GM23338 (cell line): ENCODE data around the gene TRAF7. TPM values are rescaled to one million over a fixed set of nuclear protein-coding genes. Genes with fewer than 3 reads are reported as not detected.

Source experiments
- ATAC-seq: fragments of 200-7000 bp; cut with Tn5 transposase; 3 replicates; pipeline ENCODE4 v1.9.1; 2020
- DNase-seq: peaks from one replicate; pipeline ENCODE4 v3.0.0-alpha.2; 2015; ENCODE audit warnings: low spot score
- H2AFZ ChIP-seq: fragments of 200-600 bp; sonication (generic); 2 replicates; pipeline ENCODE4 v1.8.0; 2016; ENCODE audit warnings: antibody characterized with exemption, mild to moderate bottlenecking, moderate library complexity
- H3F3A ChIP-seq: fragments of 200-600 bp; sonication (generic); replicated peaks from 2 replicates; pipeline ENCODE4 v1.8.0; 2017; ENCODE audit warnings: antibody characterized with exemption, mixed run types, low read depth
- H3K27ac ChIP-seq: fragments of 200-600 bp; sonication (generic); 2 replicates; pipeline ENCODE4 v1.6.1; 2016; ENCODE audit warnings: low read depth
- H3K27me3 ChIP-seq: fragments of 200-600 bp; sonication (generic); 2 replicates; pipeline ENCODE4 v1.8.0; 2016; ENCODE audit warnings: mild to moderate bottlenecking, mixed run types, moderate library complexity; ENCODE audit not compliant: insufficient read depth
- H3K36me3 ChIP-seq: fragments of 200-600 bp; sonication (generic); 2 replicates; pipeline ENCODE4 v1.8.0; 2016; ENCODE audit warnings: mild to moderate bottlenecking; ENCODE audit not compliant: insufficient read depth
- H3K4me1 ChIP-seq: fragments of 200-600 bp; sonication (generic); 2 replicates; pipeline ENCODE4 v1.8.0; 2016; ENCODE audit warnings: mild to moderate bottlenecking, moderate library complexity; ENCODE audit not compliant: insufficient read depth
- H3K4me2 ChIP-seq: fragments of 200-600 bp; sonication (generic); 2 replicates; pipeline ENCODE4 v1.7.1; 2017; ENCODE audit warnings: mixed run types
- H3K4me3 ChIP-seq: fragments of 200-600 bp; sonication (generic); 2 replicates; pipeline ENCODE4 v1.6.1; 2016; ENCODE audit warnings: mixed run types
- H3K79me2 ChIP-seq: fragments of 200-600 bp; sonication (generic); replicated peaks from 2 replicates; pipeline ENCODE4 v1.8.0; 2017; ENCODE audit warnings: mild to moderate bottlenecking; ENCODE audit not compliant: insufficient read depth
- H3K9me2 ChIP-seq: fragments of 200-600 bp; sonication (generic); 2 replicates; pipeline ENCODE4 v1.8.0; 2017; ENCODE audit not compliant: insufficient read depth
- H4K20me1 ChIP-seq: fragments of 200-600 bp; sonication (generic); replicated peaks from 2 replicates; pipeline ENCODE4 v1.8.0; 2017; ENCODE audit warnings: mild to moderate bottlenecking; ENCODE audit not compliant: insufficient read depth
- H3K27ac Mint-ChIP-seq: 2 replicates; pipeline ENCODE4 v1.8.0; 2020; ENCODE audit warnings: inconsistent platforms, mild to moderate bottlenecking, moderate library complexity, mixed read lengths
- H3K27me3 Mint-ChIP-seq: 3 replicates; pipeline ENCODE4 v1.8.0; 2022; ENCODE audit warnings: low read depth, mild to moderate bottlenecking, moderate library complexity, mixed read lengths, inconsistent platforms; ENCODE audit not compliant: insufficient read depth, poor library complexity
- H3K36me3 Mint-ChIP-seq: 3 replicates; pipeline ENCODE4 v1.8.0; 2021; ENCODE audit warnings: low read depth, mild to moderate bottlenecking, inconsistent platforms, moderate library complexity, mixed read lengths
- H3K4me1 Mint-ChIP-seq: 3 replicates; pipeline ENCODE4 v1.8.0; 2020; ENCODE audit warnings: mild to moderate bottlenecking, inconsistent platforms, mixed read lengths
- H3K4me3 Mint-ChIP-seq: 3 replicates; pipeline ENCODE4 v1.8.0; 2021; ENCODE audit warnings: moderate library complexity, mild to moderate bottlenecking, inconsistent platforms, mixed read lengths
- H3K9me3 Mint-ChIP-seq: 3 replicates; pipeline ENCODE4 v1.8.0; 2020; ENCODE audit warnings: moderate library complexity, mild to moderate bottlenecking, inconsistent platforms, mixed read lengths
- CREB1 ChIP-seq: fragments of 250-450 bp; sonication (Bioruptor Pico); IDR thresholded peaks from 2 replicates; pipeline ENCODE4 v1.5.0; 2020; ENCODE audit warnings: low read depth, mild to moderate bottlenecking, moderate library complexity
- CTCF ChIP-seq, 2 experiments: fragments of 200-600 bp in 1 of 2; sonication (generic) in 1 of 2; conservative IDR thresholded peaks; 2 replicates each; pipeline versions ENCODE4 v1.5.1 to v1.6.1; 2016 to 2017; ENCODE audit warnings: antibody characterized with exemption in 2 of 2, low read depth in 2 of 2, mild to moderate bottlenecking in 2 of 2, moderate library complexity in 1 of 2
- ETS1 ChIP-seq: IDR thresholded peaks from 2 replicates; pipeline ENCODE4 v1.6.1; 2016; ENCODE audit warnings: antibody characterized with exemption
- EZH2 ChIP-seq: fragments of 200-600 bp; sonication (generic); IDR thresholded peaks from one replicate; pipeline ENCODE4 v1.8.0; 2017; ENCODE audit warnings: antibody characterized with exemption, mild to moderate bottlenecking, low read depth; ENCODE audit not compliant: unreplicated experiment
- EZH2phosphoT487 ChIP-seq: fragments of 200-600 bp; sonication (generic); IDR thresholded peaks from one replicate; pipeline ENCODE4 v1.8.1; 2018; ENCODE audit warnings: antibody characterized with exemption; ENCODE audit not compliant: unreplicated experiment
- JUNB ChIP-seq: IDR thresholded peaks from one replicate; pipeline ENCODE4 v1.6.1; 2016; ENCODE audit warnings: antibody characterized with exemption; ENCODE audit not compliant: unreplicated experiment
- NANOG ChIP-seq: IDR thresholded peaks from 2 replicates; pipeline ENCODE4 v1.6.1; 2016; ENCODE audit warnings: antibody characterized with exemption, borderline replicate concordance
- POLR2AphosphoS5 ChIP-seq: IDR thresholded peaks from 2 replicates; pipeline ENCODE4 v1.6.1; 2016; ENCODE audit warnings: antibody characterized with exemption, low read depth
- REST ChIP-seq: IDR thresholded peaks from one replicate; pipeline ENCODE4 v1.6.1; 2018; ENCODE audit warnings: antibody characterized with exemption; ENCODE audit not compliant: unreplicated experiment
- STAT1 ChIP-seq: IDR thresholded peaks from one replicate; pipeline ENCODE4 v1.6.1; 2016; ENCODE audit warnings: antibody characterized with exemption; ENCODE audit not compliant: unreplicated experiment
- ZNF114 ChIP-seq: fragments of 250-450 bp; sonication (Bioruptor Pico); IDR thresholded peaks from 2 replicates; pipeline ENCODE4 v1.5.0; 2020; ENCODE audit warnings: mild to moderate bottlenecking, moderate library complexity
- ZNF331 ChIP-seq: fragments of 250-450 bp; sonication (Bioruptor Pico); IDR thresholded peaks from 2 replicates; pipeline ENCODE4 v1.5.0; 2020; ENCODE audit warnings: low read depth, mild to moderate bottlenecking, moderate library complexity
- polyA plus RNA-seq: library from polyadenylated mRNA; unstranded; fragments of >200 nt; fragmentation: Nextera tagmentation; extraction: Ambion mirVana; gene quantifications from 2 replicates; pipeline ENCODE4 v1.2.1, GENCODE V29; 2016
- total RNA-seq: library from RNA; depleted of rRNA; stranded (reverse); fragments of >200 nt; shearing (Covaris generic); gene quantifications from 2 replicates; pipeline ENCODE4 v1.2.3, GENCODE V29; 2014
- TF ChIP-seq, protein P1 (sequence below): fragments of 250-450 bp; sonication (Bioruptor Pico); IDR thresholded peaks from 2 replicates; pipeline ENCODE4 v1.5.0; 2020; ENCODE audit warnings: mild to moderate bottlenecking, moderate library complexity

The TRAF7 gene
- total and polyA plus RNA-seq, 2 experiments from 2014 or later = 36.4 to 133 TPM

- Mint-ChIP-seq H3K4me1 (peaks cover 6% of the 10 kb centered on the region), H3K27me3 (peaks cover 20% of the 10 kb centered on the region), H3K36me3 (peaks cover 17% of the 10 kb centered on the region), H3K9me3 (no peaks in the 10 kb centered on the region), H3K4me3 (no peak overlapping the region), H3K27ac (no peak overlapping the region)
- Histone ChIP-seq H3K79me2 (no peaks in the 10 kb centered on the region), H2AFZ (no peak overlapping the region), H3F3A (0 out of 2 replicates have a peak, but pooled peaks cover 19% of the 10 kb centered on the region), H3K9me2 (no peaks in the 10 kb centered on the region), H3K27me3 (no peaks in the 10 kb centered on the region), H3K4me2 (no peak overlapping the region), H3K27ac (no peak overlapping the region), H3K36me3 (no peaks in the 10 kb centered on the region), H4K20me1 (no peaks in the 10 kb centered on the region; the same call in 1 of the 2 replicates), H3K4me3 (0 out of 2 replicates have a peak overlapping the region, but pooled peaks have one; percentile 30), H3K4me1 (no peaks in the 10 kb centered on the region)
- no peak for DNase-seq
- no peak for ATAC-seq
- TF ChIP-seq ETS1 (no peak), ZNF331 (CRISPR knock-in tag) (no peak), EZH2 (no peak), CREB1 (CRISPR knock-in tag) (no peak), STAT1 (no peak), POLR2AphosphoS5 (no peak), EZH2phosphoT487 (no peak), CTCF (conservative IDR thresholded peaks at IDR 0.05; ENCODE audit: low read depth in 2 of 2) (no peak), NANOG (no peak), ZNF114 (no peak), JUNB (no peak), REST (no peak)
- TF ChIP-seq, protein P1, sequence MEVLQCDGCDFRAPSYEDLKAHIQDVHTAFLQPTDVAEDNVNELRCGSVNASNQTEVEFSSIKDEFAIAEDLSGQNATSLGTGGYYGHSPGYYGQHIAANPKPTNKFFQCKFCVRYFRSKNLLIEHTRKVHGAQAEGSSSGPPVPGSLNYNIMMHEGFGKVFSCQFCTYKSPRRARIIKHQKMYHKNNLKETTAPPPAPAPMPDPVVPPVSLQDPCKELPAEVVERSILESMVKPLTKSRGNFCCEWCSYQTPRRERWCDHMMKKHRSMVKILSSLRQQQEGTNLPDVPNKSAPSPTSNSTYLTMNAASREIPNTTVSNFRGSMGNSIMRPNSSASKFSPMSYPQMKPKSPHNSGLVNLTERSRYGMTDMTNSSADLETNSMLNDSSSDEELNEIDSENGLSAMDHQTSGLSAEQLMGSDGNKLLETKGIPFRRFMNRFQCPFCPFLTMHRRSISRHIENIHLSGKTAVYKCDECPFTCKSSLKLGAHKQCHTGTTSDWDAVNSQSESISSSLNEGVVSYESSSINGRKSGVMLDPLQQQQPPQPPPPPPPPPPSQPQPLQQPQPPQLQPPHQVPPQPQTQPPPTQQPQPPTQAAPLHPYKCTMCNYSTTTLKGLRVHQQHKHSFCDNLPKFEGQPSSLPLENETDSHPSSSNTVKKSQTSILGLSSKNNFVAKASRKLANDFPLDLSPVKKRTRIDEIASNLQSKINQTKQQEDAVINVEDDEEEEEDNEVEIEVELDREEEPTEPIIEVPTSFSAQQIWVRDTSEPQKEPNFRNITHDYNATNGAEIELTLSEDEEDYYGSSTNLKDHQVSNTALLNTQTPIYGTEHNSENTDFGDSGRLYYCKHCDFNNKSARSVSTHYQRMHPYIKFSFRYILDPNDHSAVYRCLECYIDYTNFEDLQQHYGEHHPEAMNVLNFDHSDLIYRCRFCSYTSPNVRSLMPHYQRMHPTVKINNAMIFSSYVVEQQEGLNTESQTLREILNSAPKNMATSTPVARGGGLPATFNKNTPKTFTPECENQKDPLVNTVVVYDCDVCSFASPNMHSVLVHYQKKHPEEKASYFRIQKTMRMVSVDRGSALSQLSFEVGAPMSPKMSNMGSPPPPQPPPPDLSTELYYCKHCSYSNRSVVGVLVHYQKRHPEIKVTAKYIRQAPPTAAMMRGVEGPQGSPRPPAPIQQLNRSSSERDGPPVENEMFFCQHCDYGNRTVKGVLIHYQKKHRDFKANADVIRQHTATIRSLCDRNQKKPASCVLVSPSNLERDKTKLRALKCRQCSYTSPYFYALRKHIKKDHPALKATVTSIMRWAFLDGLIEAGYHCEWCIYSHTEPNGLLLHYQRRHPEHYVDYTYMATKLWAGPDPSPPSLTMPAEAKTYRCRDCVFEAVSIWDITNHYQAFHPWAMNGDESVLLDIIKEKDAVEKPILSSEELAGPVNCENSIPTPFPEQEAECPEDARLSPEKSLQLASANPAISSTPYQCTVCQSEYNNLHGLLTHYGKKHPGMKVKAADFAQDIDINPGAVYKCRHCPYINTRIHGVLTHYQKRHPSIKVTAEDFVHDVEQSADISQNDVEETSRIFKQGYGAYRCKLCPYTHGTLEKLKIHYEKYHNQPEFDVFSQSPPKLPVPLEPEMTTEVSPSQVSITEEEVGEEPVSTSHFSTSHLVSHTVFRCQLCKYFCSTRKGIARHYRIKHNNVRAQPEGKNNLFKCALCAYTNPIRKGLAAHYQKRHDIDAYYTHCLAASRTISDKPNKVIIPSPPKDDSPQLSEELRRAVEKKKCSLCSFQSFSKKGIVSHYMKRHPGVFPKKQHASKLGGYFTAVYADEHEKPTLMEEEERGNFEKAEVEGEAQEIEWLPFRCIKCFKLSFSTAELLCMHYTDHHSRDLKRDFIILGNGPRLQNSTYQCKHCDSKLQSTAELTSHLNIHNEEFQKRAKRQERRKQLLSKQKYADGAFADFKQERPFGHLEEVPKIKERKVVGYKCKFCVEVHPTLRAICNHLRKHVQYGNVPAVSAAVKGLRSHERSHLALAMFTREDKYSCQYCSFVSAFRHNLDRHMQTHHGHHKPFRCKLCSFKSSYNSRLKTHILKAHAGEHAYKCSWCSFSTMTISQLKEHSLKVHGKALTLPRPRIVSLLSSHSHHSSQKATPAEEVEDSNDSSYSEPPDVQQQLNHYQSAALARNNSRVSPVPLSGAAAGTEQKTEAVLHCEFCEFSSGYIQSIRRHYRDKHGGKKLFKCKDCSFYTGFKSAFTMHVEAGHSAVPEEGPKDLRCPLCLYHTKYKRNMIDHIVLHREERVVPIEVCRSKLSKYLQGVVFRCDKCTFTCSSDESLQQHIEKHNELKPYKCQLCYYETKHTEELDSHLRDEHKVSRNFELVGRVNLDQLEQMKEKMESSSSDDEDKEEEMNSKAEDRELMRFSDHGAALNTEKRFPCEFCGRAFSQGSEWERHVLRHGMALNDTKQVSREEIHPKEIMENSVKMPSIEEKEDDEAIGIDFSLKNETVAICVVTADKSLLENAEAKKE (CRISPR knock-in tag) = no peak
Measured at GRCh38 chr16:2179576-2179975, 24.0 kb downstream of the TRAF7 start.
